DOHH2 (cell line): ENCODE data around the gene DACT3.

ENCODE experiments used
- EZH2phosphoT487 ChIP-seq: fragments of 200-600 bp; sonication (generic); IDR thresholded peaks from 2 replicates; pipeline ENCODE4 v1.6.1; 2017; ENCODE audit warnings: borderline replicate concordance, mild to moderate bottlenecking, antibody characterized with exemption, low read length, moderate library complexity, mixed read lengths
- TF ChIP-seq, protein P1 (sequence below): fragments of 200-600 bp; sonication (generic); IDR thresholded peaks from one replicate; pipeline ENCODE4 v1.5.1; 2014; ENCODE audit warnings: antibody characterized with exemption, mild to moderate bottlenecking, low read depth, low read length; ENCODE audit not compliant: poor library complexity, severe bottlenecking

- TF ChIP-seq, protein P1, sequence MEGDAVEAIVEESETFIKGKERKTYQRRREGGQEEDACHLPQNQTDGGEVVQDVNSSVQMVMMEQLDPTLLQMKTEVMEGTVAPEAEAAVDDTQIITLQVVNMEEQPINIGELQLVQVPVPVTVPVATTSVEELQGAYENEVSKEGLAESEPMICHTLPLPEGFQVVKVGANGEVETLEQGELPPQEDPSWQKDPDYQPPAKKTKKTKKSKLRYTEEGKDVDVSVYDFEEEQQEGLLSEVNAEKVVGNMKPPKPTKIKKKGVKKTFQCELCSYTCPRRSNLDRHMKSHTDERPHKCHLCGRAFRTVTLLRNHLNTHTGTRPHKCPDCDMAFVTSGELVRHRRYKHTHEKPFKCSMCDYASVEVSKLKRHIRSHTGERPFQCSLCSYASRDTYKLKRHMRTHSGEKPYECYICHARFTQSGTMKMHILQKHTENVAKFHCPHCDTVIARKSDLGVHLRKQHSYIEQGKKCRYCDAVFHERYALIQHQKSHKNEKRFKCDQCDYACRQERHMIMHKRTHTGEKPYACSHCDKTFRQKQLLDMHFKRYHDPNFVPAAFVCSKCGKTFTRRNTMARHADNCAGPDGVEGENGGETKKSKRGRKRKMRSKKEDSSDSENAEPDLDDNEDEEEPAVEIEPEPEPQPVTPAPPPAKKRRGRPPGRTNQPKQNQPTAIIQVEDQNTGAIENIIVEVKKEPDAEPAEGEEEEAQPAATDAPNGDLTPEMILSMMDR, result no peak
- TF ChIP-seq EZH2phosphoT487, result no peak
Observed at GRCh38 chr19:46601318-46602224, 59.4 kb downstream of the DACT3 start, which contains the start of gene CALM3.
